K562 (cell line): Measurements from ENCODE around the gene NDOR1. TPM values are rescaled to one million over a fixed set of nuclear protein-coding genes. Genes with fewer than 3 reads are reported as not detected.
A peak's percentile ranks its signal among the peaks of the same experiment; 100 is the strongest.

ENCODE experiments used
- BRD4 ChIP-seq: fragments of 200-600 bp; sonication (generic); IDR thresholded peaks from 2 replicates; pipeline ENCODE4 v1.6.1; 2017; ENCODE audit warnings: inconsistent platforms
- CTCF ChIP-seq, 3 experiments: IDR thresholded peaks in 2 of 3; conservative IDR thresholded peaks in 1 of 3; 2 replicates each; pipeline ENCODE4 v1.5.1; 2011 to 2012; ENCODE audit warnings: low read length in 3 of 3, mild to moderate bottlenecking in 3 of 3, control low read depth in 2 of 3, improper control_type of control experiment in 1 of 3, inconsistent platforms in 1 of 3, low read depth in 1 of 3, mixed read lengths in 1 of 3, moderate library complexity in 1 of 3; ENCODE audit not compliant: insufficient read depth in 2 of 3
- DNMT1 ChIP-seq: fragments of 450-650 bp; IDR thresholded peaks from 2 replicates; pipeline ENCODE4 v1.6.1; 2016; ENCODE audit warnings: antibody characterized with exemption, mild to moderate bottlenecking
- EP400 ChIP-seq: fragments of 450-650 bp; IDR thresholded peaks from 2 replicates; pipeline ENCODE4 v1.6.1; 2017; ENCODE audit warnings: antibody characterized with exemption, mild to moderate bottlenecking, moderate library complexity
- ETV5 ChIP-seq: sonication (generic); formaldehyde crosslinking; IDR thresholded peaks from 2 replicates; pipeline ENCODE4 v1.4.0; 2020; ENCODE audit warnings: low read depth, mild to moderate bottlenecking, missing genetic modification reagents
- HIVEP1 ChIP-seq: fragments of 250-450 bp; sonication (Bioruptor Pico); IDR thresholded peaks from 2 replicates; pipeline ENCODE4 v1.4.0; 2020; ENCODE audit warnings: mild to moderate bottlenecking
- MAFG ChIP-seq: fragments of 450-650 bp; conservative IDR thresholded peaks from 2 replicates; pipeline ENCODE4 v1.6.1; 2016; ENCODE audit warnings: missing genetic modification characterization, missing compliant biosample characterization
- NFRKB ChIP-seq: fragments of 450-650 bp; IDR thresholded peaks from 2 replicates; pipeline ENCODE4 v1.6.1; 2016; ENCODE audit warnings: low read depth
- NONO ChIP-seq, 2 experiments: fragments of 200-400 bp in 1 of 2; fragments of 450-650 bp in 1 of 2; formaldehyde crosslinking in 1 of 2; IDR thresholded peaks; 2 replicates each; pipeline ENCODE4 v1.6.1; 2017; ENCODE audit warnings: low read depth in 2 of 2, mild to moderate bottlenecking in 2 of 2, moderate library complexity in 2 of 2, low read length in 1 of 2
- PHF21A ChIP-seq: fragments of 450-650 bp; IDR thresholded peaks from 2 replicates; pipeline ENCODE4 v1.6.1; 2017; ENCODE audit warnings: low read depth, borderline replicate concordance
- PPARD ChIP-seq: fragments of 250-450 bp; sonication (Bioruptor Pico); IDR thresholded peaks from 2 replicates; pipeline ENCODE4 v1.8.0; 2022; ENCODE audit warnings: inconsistent platforms, mild to moderate bottlenecking, moderate library complexity
- RBM22 ChIP-seq: fragments of 200-400 bp; formaldehyde crosslinking; IDR thresholded peaks from 2 replicates; pipeline ENCODE4 v1.6.1; 2018; ENCODE audit warnings: low read length, low read depth; ENCODE audit not compliant: poor library complexity, severe bottlenecking
- SAP30 ChIP-seq: fragments of 200-600 bp; sonication (generic); IDR thresholded peaks from 2 replicates; pipeline ENCODE4 v1.6.1; 2012; ENCODE audit warnings: borderline replicate concordance, low read depth, mild to moderate bottlenecking, moderate library complexity, low read length, control low read depth, inconsistent platforms; ENCODE audit not compliant: insufficient read depth, poor library complexity, severe bottlenecking
- SMAD1 ChIP-seq: fragments of 150-350 bp; IDR thresholded peaks from 2 replicates; pipeline ENCODE4 v1.6.1; 2014; ENCODE audit warnings: low read length, low read depth; ENCODE audit not compliant: partially characterized antibody
- SMARCA4 ChIP-seq: fragments of 450-650 bp; IDR thresholded peaks from 2 replicates; pipeline ENCODE4 v1.6.1; 2016
- TAF9B ChIP-seq: fragments of 450-650 bp; IDR thresholded peaks from 2 replicates; pipeline ENCODE4 v1.6.1; 2018; ENCODE audit warnings: mild to moderate bottlenecking; ENCODE audit not compliant: partially characterized antibody
- ZBTB26 ChIP-seq: fragments of 450-650 bp; formaldehyde crosslinking; IDR thresholded peaks from 2 replicates; pipeline ENCODE4 v1.4.0; 2022; ENCODE audit warnings: missing genetic modification characterization
- ZKSCAN3 ChIP-seq: fragments of 250-450 bp; sonication (Bioruptor Pico); IDR thresholded peaks from 2 replicates; pipeline ENCODE4 v1.4.0; 2020
- ZNF561 ChIP-seq: fragments of 450-650 bp; formaldehyde crosslinking; conservative IDR thresholded peaks from 2 replicates; pipeline ENCODE4 v1.4.0; 2020; ENCODE audit warnings: mild to moderate bottlenecking, moderate library complexity
- ZNF57 ChIP-seq: fragments of 450-650 bp; formaldehyde crosslinking; IDR thresholded peaks from 2 replicates; pipeline ENCODE4 v1.4.0; 2020; ENCODE audit warnings: mild to moderate bottlenecking, moderate library complexity
- ZNF644 ChIP-seq: fragments of 200-800 bp; sonication (Bioruptor generic); IDR thresholded peaks from 2 replicates; pipeline ENCODE4 v1.6.1; 2016; ENCODE audit warnings: low read depth, missing genetic modification characterization, missing compliant biosample characterization
- polyA plus RNA-seq, 8 experiments: library from polyadenylated mRNA; depleted of rRNA in 4 of 8; stranded (reverse) in 5 of 8; unstranded in 3 of 8; fragments of >200 nt; fragmentation: Nextera tagmentation in 2 of 8; fragmentation: Illumina TruSeq in 1 of 8; extraction: Ambion mirVana in 2 of 8; extraction: Trizol in 1 of 8; gene quantifications; 2 replicates each; pipeline versions ENCODE4 v1.2.1 to v1.2.3, GENCODE V29; 2011 to 2014; ENCODE audit warnings: inconsistent platforms in 1 of 8, missing spikeins in 1 of 8
- total RNA-seq, 7 experiments: library from RNA; depleted of rRNA in 6 of 7; stranded (reverse); fragments of >200 nt in 6 of 7; fragmentation: Illumina TruSeq in 2 of 7; extraction: Trizol in 2 of 7; gene quantifications; 2 replicates each; pipeline versions ENCODE4 v1.2.1 to v1.2.3, GENCODE V29; 2011 to 2021; ENCODE audit warnings: low replicate concordance in 1 of 7
- TF ChIP-seq, protein P1 (sequence below): IDR thresholded peaks from 2 replicates; pipeline ENCODE4 v1.6.1; 2011; ENCODE audit warnings: borderline replicate concordance, low read depth, mild to moderate bottlenecking, moderate library complexity, low read length; ENCODE audit not compliant: insufficient read depth, poor library complexity, severe bottlenecking
- TF ChIP-seq, protein P2 (sequence below): fragments of 250-450 bp; sonication (Bioruptor Pico); IDR thresholded peaks from 2 replicates; pipeline ENCODE4 v1.9.0; 2021; ENCODE audit warnings: mild to moderate bottlenecking

Gene NDOR1
- total and polyA plus RNA-seq, 9 of the 15 experiments (the other 6 are each of a cell fraction or from before 2014, with no cell fraction given), result 0.06 to 36.9 (median 6.9) TPM

- TF ChIP-seq, protein P1, sequence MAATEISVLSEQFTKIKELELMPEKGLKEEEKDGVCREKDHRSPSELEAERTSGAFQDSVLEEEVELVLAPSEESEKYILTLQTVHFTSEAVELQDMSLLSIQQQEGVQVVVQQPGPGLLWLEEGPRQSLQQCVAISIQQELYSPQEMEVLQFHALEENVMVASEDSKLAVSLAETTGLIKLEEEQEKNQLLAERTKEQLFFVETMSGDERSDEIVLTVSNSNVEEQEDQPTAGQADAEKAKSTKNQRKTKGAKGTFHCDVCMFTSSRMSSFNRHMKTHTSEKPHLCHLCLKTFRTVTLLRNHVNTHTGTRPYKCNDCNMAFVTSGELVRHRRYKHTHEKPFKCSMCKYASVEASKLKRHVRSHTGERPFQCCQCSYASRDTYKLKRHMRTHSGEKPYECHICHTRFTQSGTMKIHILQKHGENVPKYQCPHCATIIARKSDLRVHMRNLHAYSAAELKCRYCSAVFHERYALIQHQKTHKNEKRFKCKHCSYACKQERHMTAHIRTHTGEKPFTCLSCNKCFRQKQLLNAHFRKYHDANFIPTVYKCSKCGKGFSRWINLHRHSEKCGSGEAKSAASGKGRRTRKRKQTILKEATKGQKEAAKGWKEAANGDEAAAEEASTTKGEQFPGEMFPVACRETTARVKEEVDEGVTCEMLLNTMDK, result no peak
- no peak for TF ChIP-seq SMARCA4
- TF ChIP-seq, protein P2, sequence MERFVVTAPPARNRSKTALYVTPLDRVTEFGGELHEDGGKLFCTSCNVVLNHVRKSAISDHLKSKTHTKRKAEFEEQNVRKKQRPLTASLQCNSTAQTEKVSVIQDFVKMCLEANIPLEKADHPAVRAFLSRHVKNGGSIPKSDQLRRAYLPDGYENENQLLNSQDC (CRISPR knock-in tag), result no peak
- TF ChIP-seq ZNF561 (CRISPR knock-in tag), result no peak
- no peak for TF ChIP-seq PPARD
- no peak for TF ChIP-seq ZKSCAN3
- TF ChIP-seq SMAD1, result no peak
- no peak for TF ChIP-seq NFRKB
- TF ChIP-seq PHF21A, result no peak
- no peak for TF ChIP-seq CTCF (IDR thresholded peaks at IDR 0.05 in 2 of 3, conservative IDR thresholded peaks at IDR 0.05 in 1 of 3; ENCODE audit: insufficient read depth in 2 of 3, low read depth in 1 of 3, low read length in 3 of 3)
- TF ChIP-seq ZNF57 (CRISPR knock-in tag), result no peak
- peak; percentile 94 for TF ChIP-seq SAP30
- TF ChIP-seq HIVEP1 (CRISPR knock-in tag), result no peak
- TF ChIP-seq ZNF644 (tag), result no peak
- peak; percentile 89 for TF ChIP-seq EP400
- peak; percentile 28 to 73; a peak in 2 of 4 replicates for TF ChIP-seq NONO (IDR thresholded peaks at IDR 0.05; ENCODE audit: low read depth in 2 of 2, low read length in 1 of 2)
- TF ChIP-seq ETV5 (CRISPR knock-in tag), result peak; percentile 75; the same call in 1 of the 2 replicates
- TF ChIP-seq TAF9B, result no peak
- TF ChIP-seq MAFG, result no peak
- TF ChIP-seq BRD4, result no peak
- TF ChIP-seq DNMT1, result no peak
- no peak for TF ChIP-seq RBM22
- no peak for TF ChIP-seq ZBTB26 (CRISPR knock-in tag)
Observed at GRCh38 chr9:137205126-137206069, at the start of gene NDOR1, which contains the start of gene TMEM203 (continued).
